GM18511 (cell line): ENCODE data around the gene SLC17A8.

Experiments
- ATAC-seq: cut with Tn5 transposase; IDR thresholded peaks from one replicate; pipeline ENCODE4 v1.9.1; 2021; ENCODE audit warnings: mild to moderate bottlenecking, moderate library complexity; ENCODE audit not compliant: unreplicated experiment

Gene SLC17A8

GRCh38 chr12:100468126-100468525 is 111.3 kb downstream of the SLC17A8 start:
- ATAC-seq = no peak
